HG03097 (cell line): ENCODE data around the gene RUVBL2.

Experiments used
- ATAC-seq: cut with Tn5 transposase; IDR thresholded peaks from one replicate; pipeline ENCODE4 v1.9.1; 2021; ENCODE audit not compliant: unreplicated experiment, low FRiP score

The RUVBL2 gene

DNA sequence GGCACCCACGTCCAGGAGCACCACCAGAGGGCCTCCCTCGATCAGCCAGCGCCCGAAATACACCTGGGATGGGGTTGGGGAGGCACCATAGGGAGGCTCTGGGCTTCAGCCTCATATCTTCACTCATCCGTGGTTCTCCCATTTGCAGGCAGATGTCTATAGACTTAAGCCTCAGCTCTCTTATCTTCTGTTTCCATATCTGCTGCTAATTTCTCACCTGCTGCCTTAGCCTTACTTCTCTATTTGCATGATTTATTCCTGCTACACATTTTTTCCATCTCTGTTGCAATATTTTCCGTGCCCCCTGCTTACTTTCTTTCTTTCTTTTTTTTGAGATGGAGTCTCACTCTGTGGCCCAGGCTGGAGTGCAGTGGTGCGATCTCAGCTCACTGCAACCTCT lies 6.4 kb upstream of the RUVBL2 start:
- no peak for ATAC-seq

DNA sequence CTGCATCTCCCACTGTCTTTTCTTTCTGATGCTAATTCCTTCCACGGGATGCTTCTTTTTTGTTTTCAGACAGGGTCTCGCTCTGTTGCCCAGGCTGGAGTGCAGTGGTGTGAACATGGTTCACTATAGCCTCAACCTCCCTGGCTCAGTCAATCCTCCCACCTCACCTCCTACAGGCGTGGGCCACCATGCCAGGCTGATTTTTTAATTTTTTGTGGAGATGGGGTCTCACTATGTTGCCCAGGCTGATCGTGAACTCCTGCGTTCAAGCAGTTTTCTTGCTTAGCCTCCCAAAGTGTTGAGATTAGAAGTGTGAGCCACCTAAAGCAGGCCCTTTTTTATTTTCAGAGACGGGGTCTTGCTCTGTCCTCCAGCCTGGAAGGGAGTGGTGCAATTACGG lies 5.4 kb upstream of the RUVBL2 start:
- no peak for ATAC-seq

DNA sequence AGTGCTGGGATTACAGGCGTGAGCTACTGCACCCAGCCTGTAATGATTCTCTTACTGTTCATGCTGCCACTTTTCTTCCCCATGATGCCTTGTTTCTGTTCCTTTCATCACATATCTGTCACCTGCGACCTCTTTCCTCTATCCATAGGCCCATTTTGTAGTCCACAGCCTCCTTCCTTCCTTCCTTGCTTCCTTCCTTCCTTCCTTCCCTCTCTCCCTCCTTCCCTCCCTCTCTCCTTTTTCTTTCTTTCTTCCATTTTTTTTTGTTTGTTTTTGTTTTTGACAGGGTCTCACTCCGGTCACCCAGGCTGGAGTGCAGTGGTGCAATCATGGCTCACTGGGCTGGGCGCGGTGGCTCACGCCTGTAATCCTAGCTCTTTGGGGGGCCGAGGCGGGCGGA lies 4.8 kb upstream of the RUVBL2 start:
- no peak for ATAC-seq

DNA sequence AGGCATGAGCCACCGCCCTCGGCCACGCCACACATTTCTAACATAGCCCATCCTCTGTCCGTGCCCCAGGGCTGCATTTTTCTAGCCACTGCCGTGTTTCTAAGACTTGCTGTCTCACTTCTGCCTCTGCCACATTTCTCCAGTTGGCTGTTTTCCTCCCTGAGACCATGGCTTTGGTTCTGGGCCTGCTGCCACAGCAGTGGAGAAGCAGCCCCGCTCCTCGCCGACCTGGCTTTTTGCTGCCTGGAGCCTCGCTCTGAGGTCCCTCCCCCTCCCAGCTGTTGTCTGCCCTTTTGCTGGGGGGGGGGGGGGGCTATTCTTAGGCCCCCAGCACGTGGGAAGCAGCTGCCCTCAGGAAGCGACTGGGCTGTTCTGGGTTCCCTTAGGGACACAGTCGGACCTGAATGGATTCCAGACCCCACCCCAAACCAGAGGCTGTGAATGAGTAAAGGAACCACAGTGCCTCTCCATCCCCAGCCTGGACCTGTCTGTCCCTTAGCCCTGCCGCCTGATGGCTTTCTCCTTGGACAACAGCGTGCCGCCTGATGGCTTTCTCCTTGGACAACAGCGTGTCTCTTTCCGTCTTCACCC lies 3.9 kb upstream of the RUVBL2 start:
- ATAC-seq, result no peak

DNA sequence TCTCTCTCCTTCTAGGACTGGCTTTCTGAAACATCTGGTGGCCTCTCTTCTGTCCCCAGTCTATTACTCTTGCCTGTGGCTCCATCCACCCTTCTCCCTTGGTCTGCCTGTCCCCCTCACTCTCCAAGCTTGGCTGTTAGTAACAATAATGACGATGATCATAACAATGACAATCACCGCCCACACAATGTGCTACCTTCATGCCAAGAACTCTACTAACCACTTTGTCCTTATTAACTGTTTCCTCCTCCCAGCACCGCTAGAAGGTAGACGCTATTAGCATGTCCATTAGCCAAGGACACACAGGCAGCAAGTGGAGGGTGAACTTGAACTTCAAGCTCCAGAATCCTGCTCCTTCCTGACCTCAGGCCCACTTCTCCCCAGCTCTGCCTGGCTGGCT lies 3.3 kb upstream of the RUVBL2 start:
- no peak for ATAC-seq

DNA sequence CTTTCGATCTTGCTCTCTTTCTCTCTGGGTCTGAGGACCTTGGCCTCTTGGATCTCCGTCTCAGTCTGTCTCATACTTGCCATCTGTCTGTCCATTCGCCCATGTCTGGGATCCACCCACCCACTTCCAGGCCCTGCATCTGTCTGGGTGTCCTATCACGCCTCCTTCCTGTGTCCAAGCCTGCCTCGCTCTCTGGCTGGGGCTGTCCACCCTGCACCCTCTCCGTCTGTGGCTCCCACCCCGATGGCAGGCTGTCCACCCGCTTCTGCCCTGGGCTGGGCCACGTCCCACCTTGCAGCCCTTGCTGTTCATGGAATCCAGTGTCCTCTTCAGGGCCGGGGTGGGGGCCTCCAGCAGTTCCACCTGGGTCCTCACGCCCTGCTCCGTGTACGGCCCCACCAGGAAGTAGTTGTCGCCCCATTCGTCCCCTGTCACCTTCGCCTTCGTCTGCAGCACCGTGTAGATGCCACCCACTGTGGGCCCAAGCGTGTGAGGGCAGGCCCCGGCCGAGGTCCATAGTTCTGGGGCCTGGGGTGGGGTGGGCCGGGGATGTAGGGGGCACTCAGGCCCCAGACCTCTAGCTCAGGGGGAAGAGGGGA lies 2.6 kb upstream of the RUVBL2 start:
- no peak for ATAC-seq

DNA sequence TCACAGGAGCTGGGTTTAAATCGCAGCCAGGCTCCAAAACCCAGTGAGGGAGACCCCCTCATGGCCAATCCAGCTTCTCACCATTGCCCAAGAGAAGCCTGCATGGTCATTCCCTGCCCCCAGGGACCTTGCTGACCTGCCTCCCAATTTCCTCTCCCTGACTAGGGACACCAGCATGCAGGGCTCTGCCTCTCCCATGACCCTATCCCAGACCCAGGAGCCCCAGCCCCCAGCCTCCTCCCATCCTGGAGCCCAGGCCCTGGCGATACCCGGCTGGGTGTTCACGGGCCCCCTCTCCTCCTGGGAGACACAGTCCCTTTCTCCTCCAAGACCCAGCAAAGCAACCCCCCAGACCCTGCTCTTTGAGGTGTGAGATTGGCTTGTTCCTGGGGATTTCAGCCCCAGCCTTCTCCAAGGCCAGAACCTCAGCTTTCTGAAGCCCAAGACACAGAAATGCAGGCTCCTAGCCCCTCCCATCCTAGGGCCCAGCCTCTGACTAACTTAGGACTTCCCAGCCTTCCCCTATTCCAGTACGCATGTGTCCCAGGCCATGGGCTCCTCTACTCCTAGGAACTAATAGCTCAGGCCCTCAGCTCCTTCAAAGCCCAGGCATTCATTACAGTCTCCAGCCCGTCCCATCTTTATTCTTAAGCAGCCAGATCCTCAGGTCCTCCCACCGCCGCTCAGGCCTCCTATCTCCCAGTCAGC lies 1.7 kb upstream of the RUVBL2 start:
- ATAC-seq, result no peak

DNA sequence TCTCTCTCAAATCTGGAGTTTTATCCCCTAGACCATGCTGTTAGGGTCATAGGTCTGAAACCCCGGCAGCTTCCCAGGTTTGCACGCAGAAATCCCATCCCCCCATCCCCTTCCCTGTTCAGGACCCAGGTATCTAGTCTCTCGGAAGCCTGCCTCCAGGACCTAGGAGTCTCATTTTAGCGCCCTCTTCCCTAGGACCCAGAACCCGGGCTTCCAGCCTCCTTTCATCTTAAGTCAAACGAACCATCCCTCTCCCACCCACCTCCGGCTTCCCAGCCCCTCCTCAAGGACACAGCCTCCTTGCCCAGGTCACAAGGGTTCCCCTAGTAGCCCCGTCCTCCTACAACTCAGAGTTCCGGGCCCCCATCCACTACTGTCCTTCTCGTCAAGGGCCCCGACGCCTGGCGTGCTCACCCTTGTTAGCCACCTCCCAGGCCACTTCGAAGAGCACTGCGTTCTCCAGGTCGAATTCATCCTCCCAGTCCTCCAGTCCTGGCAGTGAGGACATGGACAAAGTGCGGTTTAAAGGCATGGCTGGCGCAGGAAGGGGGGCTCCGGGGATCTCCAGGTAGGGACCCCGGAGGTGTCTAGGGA lies 1.0 kb upstream of the RUVBL2 start:
- no peak for ATAC-seq

DNA sequence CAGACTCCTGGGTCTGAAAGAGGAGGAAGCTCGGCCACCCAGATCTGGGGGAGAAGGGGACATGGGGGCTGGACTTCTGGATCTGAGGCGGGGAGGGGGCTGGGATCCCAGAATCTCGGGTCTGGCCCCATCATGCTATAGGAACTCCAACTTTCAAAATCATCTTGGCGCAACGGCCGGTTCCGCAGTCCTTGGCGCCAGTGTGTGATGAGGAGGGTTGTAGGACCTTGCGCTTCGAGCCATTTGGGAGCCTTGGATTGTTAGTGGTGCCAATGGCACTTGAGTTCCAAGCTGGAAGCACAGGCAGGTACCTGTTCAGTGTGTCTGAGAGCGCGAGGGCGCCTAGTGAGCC lies 324 bp downstream of the RUVBL2 start:
- no peak for ATAC-seq

DNA sequence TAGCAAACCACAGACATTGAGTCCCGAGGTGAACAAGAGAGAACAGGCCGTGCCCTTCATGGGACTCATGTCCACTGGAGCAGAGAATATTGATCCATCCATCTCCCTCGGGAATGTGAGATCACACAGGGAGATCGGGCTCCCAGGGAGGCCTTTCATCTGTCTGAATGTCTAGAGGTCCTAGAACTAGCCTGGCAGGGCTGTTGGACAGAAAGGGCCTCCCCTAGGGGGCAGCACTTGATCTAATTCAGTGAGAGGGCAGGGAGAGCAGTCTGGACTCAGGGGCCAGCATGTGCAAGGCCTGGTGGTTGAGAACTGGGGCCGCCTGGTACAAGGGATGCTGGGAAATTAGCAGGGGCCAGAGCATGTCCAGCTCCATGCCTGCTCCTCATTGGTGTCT lies 4.3 kb downstream of the RUVBL2 start:
- no peak for ATAC-seq

DNA sequence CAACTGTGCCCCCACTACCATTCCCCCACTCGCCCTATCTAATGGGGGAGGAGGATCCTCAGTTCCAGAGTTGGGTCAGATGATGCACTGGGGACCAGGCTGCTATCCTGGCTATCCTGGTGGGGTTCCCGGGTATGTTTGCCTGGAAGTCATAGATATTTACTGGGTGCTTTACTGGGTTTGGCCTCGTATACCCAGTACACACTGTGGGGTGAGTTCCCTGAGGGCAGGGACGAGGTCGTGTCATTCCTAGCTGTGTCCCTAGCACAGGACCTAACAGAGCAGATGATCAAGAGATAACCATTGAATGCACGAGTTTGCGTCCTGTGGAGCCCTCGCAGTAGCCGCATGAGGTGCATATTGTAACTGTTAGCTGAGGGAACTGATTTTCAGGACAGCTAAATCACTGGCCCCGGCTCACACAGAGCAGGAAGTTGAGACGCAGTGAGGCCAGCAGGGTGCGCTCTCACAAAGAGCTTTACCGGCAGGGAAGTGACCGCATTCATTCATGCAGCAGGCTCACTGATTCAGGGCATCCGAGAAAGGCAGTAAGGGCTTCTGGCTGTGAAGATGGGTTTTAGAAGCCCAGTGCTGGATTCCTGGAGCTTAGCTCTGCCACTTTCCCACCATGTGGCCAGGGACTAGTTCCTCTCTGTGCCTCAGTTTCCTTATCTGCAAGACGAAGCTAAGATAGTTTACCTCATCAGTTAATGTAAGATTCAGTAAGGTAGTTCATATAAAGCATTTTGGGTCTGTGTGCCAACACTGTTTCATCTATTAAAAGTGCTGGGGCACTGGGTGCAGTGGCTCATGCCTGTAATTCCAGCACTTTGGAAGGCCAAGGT lies 6.0 kb downstream of the RUVBL2 start:
- ATAC-seq, result no peak

DNA sequence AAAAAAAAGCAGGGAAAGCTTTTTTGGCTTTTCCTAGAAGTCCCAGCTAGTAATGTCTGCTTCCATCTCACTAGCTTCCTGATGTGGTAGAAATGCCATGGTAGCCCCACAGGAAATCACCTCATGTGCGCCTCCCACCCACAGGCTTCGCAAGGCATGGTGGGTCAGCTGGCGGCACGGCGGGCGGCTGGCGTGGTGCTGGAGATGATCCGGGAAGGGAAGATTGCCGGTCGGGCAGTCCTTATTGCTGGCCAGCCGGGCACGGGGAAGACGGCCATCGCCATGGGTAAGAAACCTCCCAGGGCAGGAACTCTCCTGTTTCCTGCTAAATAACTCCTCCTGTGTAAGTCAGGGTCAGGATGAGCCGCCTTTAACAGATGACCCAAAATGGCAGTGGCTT lies 10.4 kb downstream of the RUVBL2 start:
- no peak for ATAC-seq

DNA sequence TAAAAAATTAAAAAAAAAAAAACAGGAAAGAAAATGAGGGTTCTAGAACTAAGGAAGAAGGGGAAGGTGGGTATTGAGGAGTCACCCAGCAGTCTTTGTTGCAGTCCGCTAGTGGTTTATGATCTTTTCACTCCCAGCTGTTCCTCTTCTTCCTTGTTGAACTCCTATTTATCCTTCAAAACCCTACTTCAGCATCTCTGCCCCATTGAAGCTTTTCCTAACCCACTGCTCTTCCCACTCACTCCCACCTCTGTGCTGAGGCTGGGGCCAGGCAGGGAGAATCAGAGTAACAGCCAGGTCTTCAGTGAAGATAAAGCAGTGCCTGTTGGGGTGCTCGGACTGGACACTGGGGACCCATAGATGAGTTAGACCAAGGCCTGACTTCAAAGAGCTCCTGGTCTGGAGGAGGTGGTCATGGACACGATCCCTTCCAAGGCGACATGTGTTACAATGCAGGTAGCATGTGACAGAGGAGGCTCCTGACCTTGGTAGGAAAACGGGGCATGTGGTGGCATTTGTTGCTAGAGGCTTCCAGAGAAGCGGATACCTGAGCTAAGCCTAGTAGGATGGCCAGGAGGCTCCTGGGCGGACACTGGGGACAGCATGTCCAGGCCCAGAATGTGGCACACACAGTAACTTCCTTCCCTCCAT lies 11.4 kb downstream of the RUVBL2 start:
- no peak for ATAC-seq

DNA sequence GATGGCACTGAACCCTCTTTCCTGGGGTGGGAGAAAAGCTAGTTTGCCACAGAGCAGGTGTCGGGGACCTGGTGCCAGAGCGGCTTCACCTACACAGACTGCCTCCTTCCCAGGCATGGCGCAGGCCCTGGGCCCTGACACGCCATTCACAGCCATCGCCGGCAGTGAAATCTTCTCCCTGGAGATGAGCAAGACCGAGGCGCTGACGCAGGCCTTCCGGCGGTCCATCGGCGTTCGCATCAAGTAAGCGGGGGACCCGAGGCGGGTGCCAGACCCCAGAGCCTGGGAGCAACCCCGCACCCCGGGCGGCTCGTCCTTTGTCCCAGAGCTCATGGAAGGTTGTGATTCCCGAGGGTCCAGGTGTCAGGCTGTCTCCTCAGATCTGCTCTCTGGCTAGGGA lies 13.2 kb downstream of the RUVBL2 start:
- no peak for ATAC-seq

DNA sequence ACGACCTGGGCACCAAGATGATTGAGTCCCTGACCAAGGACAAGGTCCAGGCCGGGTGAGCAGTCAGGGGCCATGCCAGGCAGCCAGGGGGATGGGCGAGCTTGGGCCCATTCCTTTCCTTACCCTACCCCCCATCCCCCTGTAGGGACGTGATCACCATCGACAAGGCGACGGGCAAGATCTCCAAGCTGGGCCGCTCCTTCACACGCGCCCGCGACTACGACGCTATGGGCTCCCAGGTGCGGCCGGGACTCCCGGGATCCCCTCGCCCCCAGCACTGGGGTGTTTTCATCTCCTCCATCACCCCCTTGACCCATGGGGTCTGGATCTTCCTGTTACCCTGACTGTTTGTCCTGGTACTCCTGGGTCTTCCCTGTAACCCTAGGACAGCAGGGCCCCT lies 16.1 kb downstream of the RUVBL2 start:
- ATAC-seq, result no peak

DNA sequence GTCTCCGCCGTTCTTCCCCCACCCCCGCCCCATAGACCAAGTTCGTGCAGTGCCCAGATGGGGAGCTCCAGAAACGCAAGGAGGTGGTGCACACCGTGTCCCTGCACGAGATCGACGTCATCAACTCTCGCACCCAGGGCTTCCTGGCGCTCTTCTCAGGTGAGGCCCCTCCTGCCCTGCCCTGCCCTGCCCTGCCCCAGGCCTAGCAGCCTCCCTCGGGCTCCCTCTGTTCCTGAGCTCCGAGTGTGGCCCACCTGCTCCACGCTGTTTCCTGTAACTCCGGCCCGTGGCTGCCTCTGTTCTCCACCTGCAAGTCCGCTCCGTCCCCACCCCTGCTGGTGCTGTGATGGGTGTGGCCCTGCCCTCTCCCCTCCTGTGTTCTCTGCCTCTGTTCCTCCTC lies 16.8 kb downstream of the RUVBL2 start:
- no peak for ATAC-seq

DNA sequence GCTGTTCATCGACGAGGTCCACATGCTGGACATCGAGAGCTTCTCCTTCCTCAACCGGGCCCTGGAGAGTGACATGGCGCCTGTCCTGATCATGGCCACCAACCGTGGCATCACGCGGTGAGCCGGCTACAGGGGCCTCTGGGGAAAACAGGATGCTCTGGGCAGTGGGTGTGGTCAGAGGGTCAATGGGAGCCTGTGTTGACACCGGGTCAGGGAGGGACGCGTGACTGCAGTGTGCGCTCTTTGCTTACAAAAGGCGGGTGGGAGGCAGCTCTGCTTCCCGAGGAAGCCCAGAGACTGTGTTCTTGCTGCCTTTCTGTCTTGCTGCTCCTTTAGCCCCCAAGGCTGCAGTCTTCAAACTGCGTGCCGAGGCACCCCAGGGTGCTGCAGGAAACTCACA lies 17.5 kb downstream of the RUVBL2 start:
- no peak for ATAC-seq

DNA sequence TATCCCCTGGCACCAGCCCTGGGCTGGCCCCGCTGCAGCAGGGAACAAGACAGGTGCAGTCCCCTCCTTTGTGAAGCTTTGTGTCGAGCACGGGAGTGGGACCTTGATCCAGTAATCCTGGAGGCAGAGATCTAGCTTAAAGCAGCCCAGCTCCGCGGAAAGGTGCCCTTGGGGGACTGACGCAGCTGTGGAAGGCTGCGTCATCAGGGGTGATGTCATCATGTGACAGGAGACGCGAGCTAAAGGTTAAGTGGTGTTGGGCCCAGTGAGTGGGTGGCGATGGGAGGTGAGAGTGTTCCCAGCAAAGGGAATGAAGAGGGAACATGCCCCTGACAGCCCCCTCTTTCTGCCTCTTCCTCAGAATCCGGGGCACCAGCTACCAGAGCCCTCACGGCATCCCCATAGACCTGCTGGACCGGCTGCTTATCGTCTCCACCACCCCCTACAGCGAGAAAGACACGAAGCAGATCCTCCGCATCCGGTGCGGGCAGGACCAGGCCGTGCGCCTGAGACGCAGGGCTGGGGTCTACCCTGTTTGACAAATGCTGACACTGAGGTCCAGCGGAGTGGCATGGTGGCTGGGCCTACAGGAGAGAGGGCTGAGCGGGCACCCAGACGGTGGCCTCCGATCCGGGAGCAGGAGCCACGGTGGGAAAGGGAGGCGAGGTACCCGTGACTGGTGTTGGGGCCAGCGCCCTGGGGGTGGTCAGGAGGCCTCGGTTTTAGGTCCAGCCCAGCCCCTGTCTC lies 20.6 kb downstream of the RUVBL2 start:
- no peak for ATAC-seq

DNA sequence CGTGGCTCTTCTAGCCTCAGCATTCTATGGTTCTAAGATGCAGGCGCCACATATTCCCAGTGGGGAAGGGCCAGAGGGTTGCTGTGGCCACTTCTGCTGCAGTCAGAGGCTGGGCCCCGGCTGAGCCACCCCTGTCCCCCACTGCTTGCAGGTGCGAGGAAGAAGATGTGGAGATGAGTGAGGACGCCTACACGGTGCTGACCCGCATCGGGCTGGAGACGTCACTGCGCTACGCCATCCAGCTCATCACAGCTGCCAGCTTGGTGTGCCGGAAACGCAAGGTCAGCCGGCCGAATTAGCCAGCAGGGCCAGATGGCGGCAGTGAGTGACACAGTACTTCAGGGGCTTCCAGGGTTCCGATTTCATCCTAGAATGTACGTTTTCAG lies 21.2 kb downstream of the RUVBL2 start:
- ATAC-seq, result no peak
